ENCODE measurements around the gene KRTAP10-9.

- TF ChIP-seq GATA2 (IDR thresholded peaks at IDR 0.05; ENCODE audit: low read depth, low read length), result no peak
- TF ChIP-seq GATA3 (IDR thresholded peaks at IDR 0.05; ENCODE audit: low read depth, low read length), result no peak
Observed at GRCh38 chr21:44617071-44617501, 9.8 kb upstream of the KRTAP10-9 start.

All from SH-SY5Y (cell line).